GM12873 (cell line): ENCODE results near the gene ZKSCAN1.

Experiments used
- CTCF ChIP-seq: IDR thresholded peaks from 2 replicates; pipeline ENCODE4 v1.5.1; 2012; ENCODE audit warnings: low read depth, mild to moderate bottlenecking, moderate library complexity, low read length, control low read depth; ENCODE audit not compliant: insufficient read depth; ENCODE audit errors: missing control alignments

Gene ZKSCAN1

GRCh38 chr7:100089458-100090196, 74.2 kb downstream of the ZKSCAN1 start:
- no peak for TF ChIP-seq CTCF

- no peak for TF ChIP-seq CTCF
Observed at GRCh38 chr7:100090527-100091410, 75.4 kb downstream of the ZKSCAN1 start.
